ENCODE measurements around the gene NEXN. TPM values are rescaled to one million over a fixed set of nuclear protein-coding genes. Genes with fewer than 3 reads are reported as not detected.

The NEXN gene
- total RNA-seq, 1 experiment from 2014 or later, result 0.15 TPM

DNA sequence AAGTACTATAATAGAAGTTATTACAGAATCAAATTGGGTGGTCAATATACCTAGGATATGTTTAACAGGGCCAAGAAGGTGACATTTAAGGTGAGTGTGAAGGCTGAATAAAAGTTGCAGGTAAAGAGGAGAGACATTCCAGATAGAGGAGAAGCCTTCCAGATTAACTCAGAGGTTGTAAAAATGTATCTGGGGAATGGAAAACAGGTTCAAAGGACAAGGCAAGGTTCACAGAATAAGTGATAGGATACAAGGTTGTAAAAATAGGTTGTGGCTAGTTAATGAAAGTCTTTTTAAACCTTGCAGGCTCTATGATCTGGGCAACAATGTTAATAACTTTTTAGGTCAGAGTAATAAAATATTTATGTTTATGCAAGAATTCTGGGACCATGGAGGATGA lies 50.2 kb downstream of the NEXN start:
- Histone ChIP-seq H3K36me3 (ENCODE audit: control insufficient read depth in 1 of 2, insufficient read depth in 2 of 2, low read length in 2 of 2) (peaks cover 2 to 14% of the 10 kb centered on the region in 2 experiments; a peak in 1 of 4 replicates), H4K20me1 (ENCODE audit: insufficient read depth) (no peaks in the 10 kb centered on the region), H2AFZ (ENCODE audit: low read depth, low read length, poor library complexity, severe bottlenecking) (no peak overlapping the region), H3K9me3 (ENCODE audit: control insufficient read depth in 1 of 2, insufficient read depth in 1 of 2, low read depth in 1 of 2, low read length in 2 of 2) (no peaks in the 10 kb centered on the region), H3K4me2 (ENCODE audit: low read length) (no peak overlapping the region), H3K27me3 (ENCODE audit: insufficient read depth, low read length) (no peaks in the 10 kb centered on the region), H3K4me1 (ENCODE audit: control insufficient read depth in 1 of 2, insufficient read depth in 2 of 2, low read length in 2 of 2) (no peaks in the 10 kb centered on the region), H3K9me2 (ENCODE audit: insufficient read depth) (no peaks in the 10 kb centered on the region), H3K27ac (ENCODE audit: low read depth, low read length) (no peak overlapping the region), H3K79me2 (ENCODE audit: insufficient read depth, low read length) (no peaks in the 10 kb centered on the region), H3K9ac (ENCODE audit: low read length) (no peak overlapping the region), H3K4me3 (replicated peaks in 1 of 2; ENCODE audit: low read depth in 1 of 2, low read length in 2 of 2) (no peak overlapping the region)
- TF ChIP-seq YY1 (IDR thresholded peaks at IDR 0.05; ENCODE audit: extremely low read depth, insufficient replicate concordance, low read depth, low read length), result no peak
- no peak for TF ChIP-seq EZH2phosphoT487 (IDR thresholded peaks at IDR 0.05; ENCODE audit: borderline replicate concordance)
- TF ChIP-seq SP1 (IDR thresholded peaks at IDR 0.05; ENCODE audit: low read depth), result no peak
- no peak for TF ChIP-seq FOSL1 (IDR thresholded peaks at IDR 0.05; ENCODE audit: low read depth)
- no peak for TF ChIP-seq RAD21 (IDR thresholded peaks at IDR 0.05; ENCODE audit: low read depth)
- no peak for TF ChIP-seq EZH2 (IDR thresholded peaks at IDR 0.05)
- no peak for TF ChIP-seq POLR2A (IDR thresholded peaks at IDR 0.05; ENCODE audit: borderline replicate concordance, extremely low read depth, insufficient read depth, insufficient read length)
- TF ChIP-seq, protein P1, sequence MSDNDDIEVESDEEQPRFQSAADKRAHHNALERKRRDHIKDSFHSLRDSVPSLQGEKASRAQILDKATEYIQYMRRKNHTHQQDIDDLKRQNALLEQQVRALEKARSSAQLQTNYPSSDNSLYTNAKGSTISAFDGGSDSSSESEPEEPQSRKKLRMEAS (IDR thresholded peaks at IDR 0.05), result no peak
- TF ChIP-seq ZNF274 (IDR thresholded peaks at IDR 0.05; ENCODE audit: low read depth, low read length), result no peak
- TF ChIP-seq CEBPB (IDR thresholded peaks at IDR 0.05; ENCODE audit: low read depth), result no peak
- no peak for TF ChIP-seq SIN3A (IDR thresholded peaks at IDR 0.05; ENCODE audit: low read depth)
- no peak for TF ChIP-seq TCF7L2 (IDR thresholded peaks at IDR 0.05; ENCODE audit: borderline replicate concordance, extremely low read depth, insufficient read depth, insufficient read length)
- TF ChIP-seq, protein P2, sequence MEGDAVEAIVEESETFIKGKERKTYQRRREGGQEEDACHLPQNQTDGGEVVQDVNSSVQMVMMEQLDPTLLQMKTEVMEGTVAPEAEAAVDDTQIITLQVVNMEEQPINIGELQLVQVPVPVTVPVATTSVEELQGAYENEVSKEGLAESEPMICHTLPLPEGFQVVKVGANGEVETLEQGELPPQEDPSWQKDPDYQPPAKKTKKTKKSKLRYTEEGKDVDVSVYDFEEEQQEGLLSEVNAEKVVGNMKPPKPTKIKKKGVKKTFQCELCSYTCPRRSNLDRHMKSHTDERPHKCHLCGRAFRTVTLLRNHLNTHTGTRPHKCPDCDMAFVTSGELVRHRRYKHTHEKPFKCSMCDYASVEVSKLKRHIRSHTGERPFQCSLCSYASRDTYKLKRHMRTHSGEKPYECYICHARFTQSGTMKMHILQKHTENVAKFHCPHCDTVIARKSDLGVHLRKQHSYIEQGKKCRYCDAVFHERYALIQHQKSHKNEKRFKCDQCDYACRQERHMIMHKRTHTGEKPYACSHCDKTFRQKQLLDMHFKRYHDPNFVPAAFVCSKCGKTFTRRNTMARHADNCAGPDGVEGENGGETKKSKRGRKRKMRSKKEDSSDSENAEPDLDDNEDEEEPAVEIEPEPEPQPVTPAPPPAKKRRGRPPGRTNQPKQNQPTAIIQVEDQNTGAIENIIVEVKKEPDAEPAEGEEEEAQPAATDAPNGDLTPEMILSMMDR (IDR thresholded peaks at IDR 0.05 in 2 of 3, conservative IDR thresholded peaks at IDR 0.05 in 1 of 3; ENCODE audit: borderline replicate concordance in 1 of 3, insufficient read depth in 1 of 3, low read depth in 2 of 3, low read length in 2 of 3), result no peak
- TF ChIP-seq EGR1 (IDR thresholded peaks at IDR 0.05; ENCODE audit: low read depth), result no peak
- TF ChIP-seq, protein P3, sequence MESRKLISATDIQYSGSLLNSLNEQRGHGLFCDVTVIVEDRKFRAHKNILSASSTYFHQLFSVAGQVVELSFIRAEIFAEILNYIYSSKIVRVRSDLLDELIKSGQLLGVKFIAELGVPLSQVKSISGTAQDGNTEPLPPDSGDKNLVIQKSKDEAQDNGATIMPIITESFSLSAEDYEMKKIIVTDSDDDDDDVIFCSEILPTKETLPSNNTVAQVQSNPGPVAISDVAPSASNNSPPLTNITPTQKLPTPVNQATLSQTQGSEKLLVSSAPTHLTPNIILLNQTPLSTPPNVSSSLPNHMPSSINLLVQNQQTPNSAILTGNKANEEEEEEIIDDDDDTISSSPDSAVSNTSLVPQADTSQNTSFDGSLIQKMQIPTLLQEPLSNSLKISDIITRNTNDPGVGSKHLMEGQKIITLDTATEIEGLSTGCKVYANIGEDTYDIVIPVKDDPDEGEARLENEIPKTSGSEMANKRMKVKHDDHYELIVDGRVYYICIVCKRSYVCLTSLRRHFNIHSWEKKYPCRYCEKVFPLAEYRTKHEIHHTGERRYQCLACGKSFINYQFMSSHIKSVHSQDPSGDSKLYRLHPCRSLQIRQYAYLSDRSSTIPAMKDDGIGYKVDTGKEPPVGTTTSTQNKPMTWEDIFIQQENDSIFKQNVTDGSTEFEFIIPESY (IDR thresholded peaks at IDR 0.05; ENCODE audit: extremely low read depth, insufficient replicate concordance, low read length), result no peak
- no peak for TF ChIP-seq ZFX (IDR thresholded peaks at IDR 0.05)
- no peak for DNase-seq (ENCODE audit: low read depth, low spot score)
- POLR2A ChIA-PET, result interaction anchor here (1.0 kb wide), 1 partner anchor 66 kb away, joined by 5 read pairs; the partner anchor contains the start of gene DNAJB4
- RAD21 ChIA-PET (ENCODE audit: low non-redundant PET in 1 of 2, low total read pairs in 2 of 2, uncharacterized antibody in 2 of 2, unreplicated experiment in 2 of 2), result no interaction called here
- no peak for ATAC-seq
- no TSS peak for BruUV-seq (replicated peaks)
- CTCF ChIA-PET, result no interaction called here
- intact Hi-C loops (cut with micrococcal nuclease), result no loop called here
